PC-3 (cell line): ENCODE measurements around the gene ORMDL3. TPM values are rescaled to one million over a fixed set of nuclear protein-coding genes. Genes with fewer than 3 reads are reported as not detected.
"Not testable (repeated sequence)": the region's sequence is repeated elsewhere in the genome, so short reads cannot be mapped to it uniquely, and the experiment has no call there.

ENCODE experiments used
- ATAC-seq: fragments of 200-7000 bp; cut with Tn5 transposase; 2 replicates; pipeline ENCODE4 v1.9.1; 2020; ENCODE audit warnings: mild to moderate bottlenecking, moderate library complexity
- BruUV-seq: library from RNA; stranded (reverse); fragments of 400-500 nt; replicated peaks from 2 replicates; lab custom pipeline; 2021; lab: Mats Ljungman, UMichigan
- CTCF ChIA-PET: fragments of 300-600 bp; sonication (Branson Sonifier 250); formaldehyde crosslinking; loops from one replicate; lab custom pipeline; 2022; ENCODE audit warnings: antibody characterized with exemption; lab: Charles Lee
- POLR2A ChIA-PET: fragments of 300-600 bp; sonication (Branson Sonifier 250); formaldehyde crosslinking; loops from one replicate; lab custom pipeline; 2022; ENCODE audit warnings: antibody characterized with exemption; ENCODE audit not compliant: unreplicated experiment; lab: Charles Lee
- DNase-seq: peaks from one replicate; pipeline ENCODE4 v3.0.0-alpha.2; 2015
- H2AFZ ChIP-seq: fragments of 300-600 bp; sonication (generic); 2 replicates; pipeline ENCODE4 v1.6.0; 2016; ENCODE audit warnings: antibody characterized with exemption, low read length
- H3F3A ChIP-seq: fragments of 300-600 bp; sonication (generic); one replicate; pipeline ENCODE4 v1.6.0; 2017; ENCODE audit warnings: antibody characterized with exemption, low read length, control low read depth, mild to moderate bottlenecking; ENCODE audit not compliant: unreplicated experiment
- H3K27ac ChIP-seq: fragments of 300-600 bp; sonication (generic); 2 replicates; pipeline ENCODE4 v1.5.1; 2016; ENCODE audit warnings: mild to moderate bottlenecking, low read length
- H3K27me3 ChIP-seq: fragments of 300-600 bp; sonication (generic); 2 replicates; pipeline ENCODE4 v1.6.1; 2016; ENCODE audit warnings: low read length, mixed read lengths
- H3K36me3 ChIP-seq: fragments of 300-600 bp; sonication (generic); 2 replicates; pipeline ENCODE4 v1.6.1; 2016; ENCODE audit warnings: low read depth, mixed run types, low read length, mixed read lengths
- H3K4me1 ChIP-seq: fragments of 300-600 bp; sonication (generic); 2 replicates; pipeline ENCODE4 v1.5.1; 2016; ENCODE audit warnings: low read length; ENCODE audit not compliant: insufficient read depth
- H3K4me2 ChIP-seq: fragments of 300-600 bp; sonication (generic); 2 replicates; pipeline ENCODE4 v1.6.0; 2016; ENCODE audit warnings: low read length
- H3K4me3 ChIP-seq: fragments of 300-600 bp; sonication (generic); 2 replicates; pipeline ENCODE4 v1.5.1; 2016; ENCODE audit warnings: mild to moderate bottlenecking, low read length, mixed read lengths
- H3K79me2 ChIP-seq: fragments of 300-600 bp; sonication (generic); 2 replicates; pipeline ENCODE4 v1.6.1; 2017; ENCODE audit warnings: low read length, mixed read lengths
- H3K9ac ChIP-seq: fragments of 300-600 bp; sonication (generic); 2 replicates; pipeline ENCODE4 v1.6.0; 2016; ENCODE audit warnings: mild to moderate bottlenecking, low read length
- H3K9me2 ChIP-seq: fragments of 300-600 bp; sonication (generic); replicated peaks from 2 replicates; pipeline ENCODE4 v1.6.1; 2016; ENCODE audit warnings: mixed run types, low read length, mixed read lengths
- H3K9me3 ChIP-seq: fragments of 300-600 bp; sonication (generic); 2 replicates; pipeline ENCODE4 v1.6.1; 2016; ENCODE audit warnings: low read length, mixed read lengths
- H4K20me1 ChIP-seq: fragments of 300-600 bp; sonication (generic); 2 replicates; pipeline ENCODE4 v1.6.1; 2016; ENCODE audit warnings: low read length, mixed read lengths
- CTCF ChIP-seq: fragments of 300-600 bp; sonication (generic); conservative IDR thresholded peaks from 2 replicates; pipeline ENCODE4 v1.5.1; 2017; ENCODE audit warnings: antibody characterized with exemption, low read depth, mild to moderate bottlenecking, low read length
- EZH2 ChIP-seq: fragments of 300-600 bp; sonication (generic); IDR thresholded peaks from one replicate; pipeline ENCODE4 v1.6.1; 2017; ENCODE audit warnings: antibody characterized with exemption, mild to moderate bottlenecking, low read length; ENCODE audit not compliant: unreplicated experiment
- EZH2phosphoT487 ChIP-seq: fragments of 300-600 bp; sonication (generic); IDR thresholded peaks from 2 replicates; pipeline ENCODE4 v1.6.1; 2018; ENCODE audit warnings: mild to moderate bottlenecking, antibody characterized with exemption, low read length, borderline replicate concordance
- intact Hi-C: fragments of 100-400 bp; cut with micrococcal nuclease; formaldehyde crosslinking; loops from 2 replicates; pipeline ENCODE4 v1.9.0; 2023
- total RNA-seq: library from RNA; depleted of rRNA; stranded (reverse); fragments of >200 nt; gene quantifications from 2 replicates; pipeline ENCODE4 v1.2.3, GENCODE V29; 2014

The ORMDL3 gene
- total RNA-seq, 1 experiment from 2014 or later, result 27.4 TPM

- Histone ChIP-seq H3K27me3 (peaks cover 10% of the 10 kb centered on the region; the same call in 1 of the 2 replicates), H3K36me3 (no peaks in the 10 kb centered on the region), H4K20me1 (no peaks in the 10 kb centered on the region), H3F3A (no peaks in the 10 kb centered on the region), H3K4me2 (no peak overlapping the region), H3K9me3 (no peaks in the 10 kb centered on the region), H3K27ac (no peak overlapping the region), H3K79me2 (no peaks in the 10 kb centered on the region), H3K4me3 (no peak overlapping the region), H3K9me2 (no peaks in the 10 kb centered on the region), H3K9ac (no peak overlapping the region), H3K4me1 (no peaks in the 10 kb centered on the region), H2AFZ (no peak overlapping the region)
- POLR2A ChIA-PET, result no interaction called here
- intact Hi-C loops, result no loop called here
- ATAC-seq (no peak), DNase-seq (no peak)
- CTCF ChIA-PET, result no interaction called here
- no TSS peak for BruUV-seq
- TF ChIP-seq CTCF (no peak), EZH2 (no peak), EZH2phosphoT487 (no peak)
Measured at GRCh38 chr17:39887078-39887477, 40.3 kb downstream of the ORMDL3 start.

DNA sequence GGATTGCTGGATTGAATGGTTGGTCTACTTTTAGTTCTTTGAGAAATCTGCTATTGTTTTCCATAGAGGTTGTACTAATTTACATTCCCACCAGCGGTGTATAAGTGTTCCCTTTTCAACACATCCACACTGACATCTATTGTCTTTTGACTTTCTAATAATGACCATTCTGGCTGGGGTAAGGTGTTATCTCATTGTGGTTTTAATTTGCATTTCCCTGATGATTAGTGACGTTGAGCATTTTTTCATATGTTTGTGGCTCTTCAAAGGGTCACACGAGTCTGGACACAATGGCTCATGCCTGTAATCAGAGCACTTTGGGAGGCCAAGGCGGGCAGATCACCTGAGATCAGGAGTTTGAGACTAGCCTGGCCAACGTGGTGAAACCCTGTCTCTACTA lies 41.3 kb downstream of the ORMDL3 start:
- H3F3A ChIP-seq, CTCF ChIA-PET: not testable (repeated sequence)

DNA sequence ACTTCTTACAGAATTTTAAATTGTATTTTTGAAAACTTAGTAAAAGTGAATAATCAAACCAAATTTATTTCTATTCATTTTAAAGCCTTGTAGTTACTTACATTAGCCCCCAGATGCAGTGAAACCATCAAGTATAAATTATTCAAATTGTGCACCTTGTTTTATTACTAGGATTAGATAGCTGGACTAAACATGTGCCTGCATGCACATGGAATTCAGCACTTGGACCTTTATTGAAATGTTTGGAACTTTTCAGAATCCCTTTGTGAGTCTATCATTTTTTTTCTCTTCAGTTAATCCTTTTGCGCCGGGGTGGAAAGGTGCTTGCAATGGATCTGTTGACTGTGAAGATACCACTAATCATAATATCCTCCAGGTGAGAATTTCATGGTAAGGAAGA lies 54.6 kb downstream of the ORMDL3 start:
- no peak overlapping the region for H3K27ac ChIP-seq
- DNase-seq, result no peak
- POLR2A ChIA-PET, result no interaction called here
- no peak for TF ChIP-seq EZH2
- TF ChIP-seq EZH2phosphoT487, result no peak
- no peak for TF ChIP-seq CTCF
- no peak for ATAC-seq
- no peak overlapping the region for H3K4me2 ChIP-seq
- no peaks in the 10 kb centered on the region for H4K20me1 ChIP-seq
- intact Hi-C loops, result loop anchor here (10.0 kb wide), 1 partner anchor 68 kb away; no protein-coding TSS in a partner anchor
- no peak overlapping the region for H2AFZ ChIP-seq
- no peaks in the 10 kb centered on the region for H3F3A ChIP-seq
- no peaks in the 10 kb centered on the region for H3K79me2 ChIP-seq
- no peak overlapping the region for H3K4me3 ChIP-seq
- H3K9me3 ChIP-seq, result no peaks in the 10 kb centered on the region
- H3K9ac ChIP-seq, result no peak overlapping the region
- no TSS peak for BruUV-seq
- CTCF ChIA-PET, result no interaction called here
- no peaks in the 10 kb centered on the region for H3K9me2 ChIP-seq
- H3K36me3 ChIP-seq, result no peaks in the 10 kb centered on the region
- H3K27me3 ChIP-seq, result peaks cover 12% of the 10 kb centered on the region
- no peaks in the 10 kb centered on the region for H3K4me1 ChIP-seq

More for the DNA sequence above, 41.3 kb downstream of the ORMDL3 start:
- H3K9me2 ChIP-seq, H3K36me3 ChIP-seq, H3K9me3 ChIP-seq, H3K4me3 ChIP-seq, ATAC-seq, H3K4me2 ChIP-seq, H3K79me2 ChIP-seq, H3K4me1 ChIP-seq, H2AFZ ChIP-seq, H3K27ac ChIP-seq, H3K9ac ChIP-seq, DNase-seq, intact Hi-C loops, H4K20me1 ChIP-seq, POLR2A ChIA-PET, BruUV-seq: not testable (repeated sequence)
- peaks cover 10% of the 10 kb centered on the region; the same call in 1 of the 2 replicates for H3K27me3 ChIP-seq
